Dendritic cell treated with granulocyte-macrophage colony-stimulating factor and Interleukin-4, amounts not matched to agents 40 ng/mL and 50 ng/mL, for 4 days (primary cell): Measurements from ENCODE around the gene HOXA2.

Experiments used
- H3K27ac Mint-ChIP-seq: one replicate; pipeline ENCODE4 v1.8.0; 2022; ENCODE audit warnings: mild to moderate bottlenecking, mixed read lengths
- H3K27me3 Mint-ChIP-seq: one replicate; pipeline ENCODE4 v1.8.0; 2022; ENCODE audit warnings: mild to moderate bottlenecking, mixed read lengths
- H3K36me3 Mint-ChIP-seq: one replicate; pipeline ENCODE4 v1.8.0; 2022; ENCODE audit warnings: low read depth, mixed read lengths
- H3K4me1 Mint-ChIP-seq: one replicate; pipeline ENCODE4 v1.8.0; 2022; ENCODE audit warnings: low read depth, mixed read lengths
- H3K4me3 Mint-ChIP-seq: one replicate; pipeline ENCODE4 v1.8.0; 2022; ENCODE audit warnings: mild to moderate bottlenecking, moderate library complexity, mixed read lengths
- H3K9me3 Mint-ChIP-seq: one replicate; pipeline ENCODE4 v1.8.0; 2022; ENCODE audit warnings: mixed read lengths
- intact Hi-C: fragments of 100-400 bp; cut with micrococcal nuclease; formaldehyde crosslinking; loops from one replicate; pipeline ENCODE4 v1.15.0; 2022

The HOXA2 gene

GRCh38 chr7:27115221-27116026 lies 12.9 kb upstream of the HOXA2 start:
- no peaks in the 10 kb centered on the region for H3K4me1 Mint-ChIP-seq
- intact Hi-C loops, result no loop called here
- no peak overlapping the region for H3K27ac Mint-ChIP-seq
- H3K27me3 Mint-ChIP-seq, result peaks cover 12% of the 10 kb centered on the region
- H3K9me3 Mint-ChIP-seq, result no peaks in the 10 kb centered on the region
- no peaks in the 10 kb centered on the region for H3K36me3 Mint-ChIP-seq
- H3K4me3 Mint-ChIP-seq, result no peak overlapping the region

GRCh38 chr7:27114881-27115220 lies 12.4 kb upstream of the HOXA2 start:
- H3K36me3 Mint-ChIP-seq, result no peaks in the 10 kb centered on the region
- H3K4me3 Mint-ChIP-seq, result no peak overlapping the region
- no peaks in the 10 kb centered on the region for H3K9me3 Mint-ChIP-seq
- no peak overlapping the region for H3K27ac Mint-ChIP-seq
- intact Hi-C loops, result no loop called here
- no peaks in the 10 kb centered on the region for H3K4me1 Mint-ChIP-seq
- H3K27me3 Mint-ChIP-seq, result peaks cover 13% of the 10 kb centered on the region

- H3K36me3 Mint-ChIP-seq, result no peaks in the 10 kb centered on the region
- H3K27ac Mint-ChIP-seq, result no peak overlapping the region
- H3K4me1 Mint-ChIP-seq, result no peaks in the 10 kb centered on the region
- intact Hi-C loops, result no loop called here
- H3K4me3 Mint-ChIP-seq, result no peak overlapping the region
- no peaks in the 10 kb centered on the region for H3K9me3 Mint-ChIP-seq
- peaks cover 12% of the 10 kb centered on the region for H3K27me3 Mint-ChIP-seq
Measured at GRCh38 chr7:27113991-27114769, 11.7 kb upstream of the HOXA2 start.

- Mint-ChIP-seq H3K4me1 (no peaks in the 10 kb centered on the region), H3K4me3 (no peak overlapping the region), H3K9me3 (no peaks in the 10 kb centered on the region), H3K27me3 (peaks cover 12% of the 10 kb centered on the region), H3K27ac (no peak overlapping the region), H3K36me3 (no peaks in the 10 kb centered on the region)
- intact Hi-C loops, result no loop called here
Measured at GRCh38 chr7:27112955-27113949, 10.8 kb upstream of the HOXA2 start.

GRCh38 chr7:27112361-27112760 lies 9.9 kb upstream of the HOXA2 start:
- Mint-ChIP-seq H3K27me3 (peaks cover 12% of the 10 kb centered on the region), H3K27ac (no peak overlapping the region), H3K4me3 (no peak overlapping the region), H3K4me1 (no peaks in the 10 kb centered on the region), H3K36me3 (peaks cover 5% of the 10 kb centered on the region), H3K9me3 (peaks cover 6% of the 10 kb centered on the region)
- intact Hi-C loops, result no loop called here

- no peaks in the 10 kb centered on the region for H3K4me1 Mint-ChIP-seq
- intact Hi-C loops, result no loop called here
- H3K36me3 Mint-ChIP-seq, result peaks cover 6% of the 10 kb centered on the region
- H3K9me3 Mint-ChIP-seq, result peaks cover 8% of the 10 kb centered on the region
- H3K27me3 Mint-ChIP-seq, result peaks cover 11% of the 10 kb centered on the region
- H3K27ac Mint-ChIP-seq, result no peak overlapping the region
- no peak overlapping the region for H3K4me3 Mint-ChIP-seq
Measured at GRCh38 chr7:27111751-27112277, 9.3 kb upstream of the HOXA2 start.

- Mint-ChIP-seq H3K27me3 (peaks cover 16% of the 10 kb centered on the region), H3K36me3 (peaks cover 6% of the 10 kb centered on the region), H3K9me3 (peaks cover 8% of the 10 kb centered on the region), H3K4me1 (no peaks in the 10 kb centered on the region), H3K27ac (no peak overlapping the region), H3K4me3 (no peak overlapping the region)
- intact Hi-C loops, result no loop called here
Measured at GRCh38 chr7:27111042-27111750, 8.7 kb upstream of the HOXA2 start.

- peaks cover 24% of the 10 kb centered on the region for H3K27me3 Mint-ChIP-seq
- peaks cover 8% of the 10 kb centered on the region for H3K9me3 Mint-ChIP-seq
- peaks cover 6% of the 10 kb centered on the region for H3K36me3 Mint-ChIP-seq
- H3K27ac Mint-ChIP-seq, result no peak overlapping the region
- intact Hi-C loops, result no loop called here
- no peaks in the 10 kb centered on the region for H3K4me1 Mint-ChIP-seq
- H3K4me3 Mint-ChIP-seq, result no peak overlapping the region
Measured at GRCh38 chr7:27110186-27111031, 7.9 kb upstream of the HOXA2 start.

- Mint-ChIP-seq H3K9me3 (peaks cover 8% of the 10 kb centered on the region), H3K4me1 (no peaks in the 10 kb centered on the region), H3K27ac (no peak overlapping the region), H3K27me3 (peaks cover 30% of the 10 kb centered on the region), H3K36me3 (peaks cover 6% of the 10 kb centered on the region), H3K4me3 (no peak overlapping the region)
- intact Hi-C loops, result no loop called here
Measured at GRCh38 chr7:27109466-27110185, 7.1 kb upstream of the HOXA2 start.

- Mint-ChIP-seq H3K27me3 (peaks cover 41% of the 10 kb centered on the region), H3K36me3 (peaks cover 9% of the 10 kb centered on the region), H3K4me3 (no peak overlapping the region), H3K9me3 (peaks cover 8% of the 10 kb centered on the region), H3K4me1 (peaks cover 9% of the 10 kb centered on the region), H3K27ac (no peak overlapping the region)
- intact Hi-C loops, result no loop called here
Measured at GRCh38 chr7:27108390-27109127, 6.1 kb upstream of the HOXA2 start.

- Mint-ChIP-seq H3K9me3 (peaks cover 8% of the 10 kb centered on the region), H3K27ac (no peak overlapping the region), H3K4me3 (no peak overlapping the region), H3K27me3 (peaks cover 47% of the 10 kb centered on the region), H3K4me1 (peaks cover 17% of the 10 kb centered on the region), H3K36me3 (peaks cover 12% of the 10 kb centered on the region)
- intact Hi-C loops, result no loop called here
Measured at GRCh38 chr7:27107391-27108381, 5.2 kb upstream of the HOXA2 start.
